ENCODE measurements around the gene TNFRSF17.

The TNFRSF17 gene

GRCh38 chr16:12009462-12009861 is 44.5 kb downstream of the TNFRSF17 start:
- DNase-seq, result no peak

- no peak for DNase-seq
Measured at GRCh38 chr16:12009922-12010321, 44.9 kb downstream of the TNFRSF17 start.

GRCh38 chr16:12010388-12011251 is 45.6 kb downstream of the TNFRSF17 start:
- no peak for DNase-seq

GRCh38 chr16:12011565-12011964 is 46.6 kb downstream of the TNFRSF17 start:
- DNase-seq, result no peak

GRCh38 chr16:12016291-12016947 is 51.4 kb downstream of the TNFRSF17 start:
- DNase-seq, result peak; percentile 25

- DNase-seq, result no peak
Measured at GRCh38 chr16:12017558-12017957, 52.5 kb downstream of the TNFRSF17 start.

Data from NCI-H226 (cell line).